Measurements from ENCODE around the gene H2AZ2. TPM values are rescaled to one million over a fixed set of nuclear protein-coding genes. Genes with fewer than 3 reads are reported as not detected.
"Not testable (repeated sequence)": the region's sequence is repeated elsewhere in the genome, so short reads cannot be mapped to it uniquely, and the experiment has no call there.

The H2AZ2 gene
- total RNA-seq, 1 donor from 2014 or later = 157 TPM

DNA sequence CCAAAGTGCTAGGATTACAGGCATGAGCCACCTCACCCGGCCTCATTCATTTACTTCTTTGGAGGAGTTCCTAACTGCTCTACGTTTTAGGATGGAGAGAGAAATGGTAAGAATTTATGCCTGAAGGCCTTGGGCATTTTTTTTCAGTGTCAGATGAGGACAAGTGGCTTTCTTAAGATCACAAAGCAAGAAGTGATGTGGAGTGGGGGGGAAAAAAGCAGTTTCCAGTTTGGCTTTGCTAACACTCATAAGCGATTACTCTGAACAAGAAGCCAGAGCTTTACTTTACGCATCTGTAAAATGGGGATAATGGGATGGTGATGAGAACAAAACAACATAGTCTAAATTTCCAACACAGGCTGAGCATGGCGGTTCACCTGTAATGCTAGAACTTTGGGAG lies 54.0 kb downstream of the H2AZ2 start:
- Mint-ChIP-seq H3K4me3 (ENCODE audit: unreplicated experiment) (no peak overlapping the region), H3K27ac (ENCODE audit: unreplicated experiment) (peak overlapping the region; percentile 1), H3K9me3 (ENCODE audit: unreplicated experiment) (no peaks in the 10 kb centered on the region), H3K27me3 (ENCODE audit: unreplicated experiment) (peaks cover 12% of the 10 kb centered on the region), H3K36me3 (ENCODE audit: low read depth, unreplicated experiment) (peaks cover 9% of the 10 kb centered on the region), H3K4me1 (ENCODE audit: unreplicated experiment) (peaks cover 15% of the 10 kb centered on the region)
- TF ChIP-seq, protein P1, sequence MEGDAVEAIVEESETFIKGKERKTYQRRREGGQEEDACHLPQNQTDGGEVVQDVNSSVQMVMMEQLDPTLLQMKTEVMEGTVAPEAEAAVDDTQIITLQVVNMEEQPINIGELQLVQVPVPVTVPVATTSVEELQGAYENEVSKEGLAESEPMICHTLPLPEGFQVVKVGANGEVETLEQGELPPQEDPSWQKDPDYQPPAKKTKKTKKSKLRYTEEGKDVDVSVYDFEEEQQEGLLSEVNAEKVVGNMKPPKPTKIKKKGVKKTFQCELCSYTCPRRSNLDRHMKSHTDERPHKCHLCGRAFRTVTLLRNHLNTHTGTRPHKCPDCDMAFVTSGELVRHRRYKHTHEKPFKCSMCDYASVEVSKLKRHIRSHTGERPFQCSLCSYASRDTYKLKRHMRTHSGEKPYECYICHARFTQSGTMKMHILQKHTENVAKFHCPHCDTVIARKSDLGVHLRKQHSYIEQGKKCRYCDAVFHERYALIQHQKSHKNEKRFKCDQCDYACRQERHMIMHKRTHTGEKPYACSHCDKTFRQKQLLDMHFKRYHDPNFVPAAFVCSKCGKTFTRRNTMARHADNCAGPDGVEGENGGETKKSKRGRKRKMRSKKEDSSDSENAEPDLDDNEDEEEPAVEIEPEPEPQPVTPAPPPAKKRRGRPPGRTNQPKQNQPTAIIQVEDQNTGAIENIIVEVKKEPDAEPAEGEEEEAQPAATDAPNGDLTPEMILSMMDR (IDR thresholded peaks at IDR 0.05; ENCODE audit: unreplicated experiment) = no peak
- no peak for DNase-seq (ENCODE audit: low spot score)

DNA sequence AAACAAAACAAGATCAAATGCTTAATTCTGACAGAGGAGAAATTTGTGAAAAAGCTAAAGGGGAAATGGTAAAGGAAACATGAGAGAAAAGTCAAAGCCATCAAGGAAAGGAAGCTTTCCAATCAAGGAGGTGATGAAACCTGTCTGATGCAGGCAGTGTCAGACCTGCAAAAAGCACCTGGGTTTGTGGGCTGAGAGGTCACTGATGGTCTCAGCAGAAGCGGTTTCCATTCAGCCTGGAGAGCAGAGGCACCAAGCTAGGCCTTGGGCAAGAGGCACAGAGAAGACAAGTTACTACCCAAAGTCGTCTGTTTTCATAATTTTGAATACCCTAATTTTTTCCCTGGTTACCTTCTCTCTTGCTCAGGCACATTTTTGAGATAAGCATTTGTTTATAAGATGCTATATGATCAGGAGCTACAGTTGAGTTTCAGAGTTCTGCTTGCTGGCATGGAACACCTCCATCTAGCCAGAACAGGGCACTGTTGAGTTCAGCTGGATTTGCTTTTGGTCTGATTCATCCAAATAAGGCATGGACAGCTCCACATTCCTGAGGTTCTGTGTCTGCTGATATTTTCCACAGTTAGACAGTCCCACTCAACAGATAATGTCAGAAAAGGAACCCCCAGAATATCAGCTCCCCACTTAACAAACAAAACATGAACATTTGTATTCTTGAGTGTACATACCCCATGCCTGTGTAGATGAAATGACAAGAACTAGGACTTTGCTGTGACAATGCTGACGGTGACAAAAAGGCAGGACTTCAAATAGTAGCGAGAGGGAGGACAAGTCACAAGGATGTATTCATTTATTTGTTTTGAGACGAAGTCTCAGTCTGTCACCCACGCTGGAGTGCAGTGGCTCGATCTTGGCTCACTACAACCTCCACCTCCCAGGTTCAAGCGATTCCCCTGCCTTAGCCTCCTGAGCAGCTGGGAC lies 56.3 kb downstream of the H2AZ2 start:
- peak overlapping the region; percentile 17 for H3K27ac Mint-ChIP-seq (ENCODE audit: unreplicated experiment)
- no peaks in the 10 kb centered on the region for H3K36me3 Mint-ChIP-seq (ENCODE audit: low read depth, unreplicated experiment)
- no peak overlapping the region for H3K4me3 Mint-ChIP-seq (ENCODE audit: unreplicated experiment)
- TF ChIP-seq, protein P1 (IDR thresholded peaks at IDR 0.05; ENCODE audit: unreplicated experiment) = no peak
- DNase-seq (ENCODE audit: low spot score) = no peak
- H3K27me3 Mint-ChIP-seq (ENCODE audit: unreplicated experiment) = peaks cover 5% of the 10 kb centered on the region
- H3K4me1 Mint-ChIP-seq (ENCODE audit: unreplicated experiment) = peaks cover 5% of the 10 kb centered on the region
- no peaks in the 10 kb centered on the region for H3K9me3 Mint-ChIP-seq (ENCODE audit: unreplicated experiment)

DNA sequence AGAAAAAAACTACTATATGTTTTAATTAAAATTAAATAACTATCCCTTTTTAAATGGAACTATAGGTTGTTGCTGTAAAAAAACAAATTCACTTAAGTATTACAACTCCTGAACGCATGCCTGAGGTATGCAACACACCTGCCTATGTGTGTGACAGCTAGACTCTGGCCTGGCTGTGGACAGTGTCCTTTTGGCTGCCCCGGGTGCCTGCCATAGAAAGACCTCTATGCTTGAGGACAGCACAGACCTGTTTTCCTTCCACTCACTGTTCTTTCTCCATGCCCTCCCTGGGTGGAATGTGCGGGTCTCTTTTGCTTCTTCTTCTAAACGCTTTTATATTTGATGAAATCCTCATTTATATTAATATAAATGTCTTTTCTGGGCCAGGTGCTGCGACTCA lies 57.9 kb downstream of the H2AZ2 start:
- Mint-ChIP-seq H3K4me3 (ENCODE audit: unreplicated experiment) (peak overlapping the region; percentile 25), H3K4me1 (ENCODE audit: unreplicated experiment) (peaks cover 5% of the 10 kb centered on the region), H3K27me3 (ENCODE audit: unreplicated experiment) (peaks cover 3% of the 10 kb centered on the region)

DNA sequence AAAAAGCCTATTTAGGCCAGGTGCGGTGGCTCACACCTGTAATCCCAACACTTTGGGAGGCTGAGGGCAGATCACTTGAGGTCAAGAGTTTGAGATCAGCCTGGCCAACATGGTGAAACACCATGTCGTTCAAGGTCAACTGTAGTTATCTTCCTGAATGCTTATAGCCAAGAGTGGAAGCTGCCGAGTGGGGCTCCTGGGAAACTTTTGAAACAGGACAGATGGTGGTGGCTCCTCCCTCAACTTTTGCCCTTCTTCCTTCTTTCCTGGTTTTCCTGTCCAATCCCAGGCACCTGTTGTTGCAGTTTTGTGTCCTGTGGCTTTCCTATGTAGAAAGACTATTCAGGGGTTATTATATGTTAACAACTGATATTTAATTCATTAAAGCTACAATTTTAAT lies 60.1 kb downstream of the H2AZ2 start:
- TF ChIP-seq, protein P1 (IDR thresholded peaks at IDR 0.05; ENCODE audit: unreplicated experiment) = no peak
- H3K4me1 Mint-ChIP-seq (ENCODE audit: unreplicated experiment) = peaks cover 5% of the 10 kb centered on the region
- H3K36me3 Mint-ChIP-seq (ENCODE audit: low read depth, unreplicated experiment) = peaks cover 5% of the 10 kb centered on the region
- no peak overlapping the region for H3K4me3 Mint-ChIP-seq (ENCODE audit: unreplicated experiment)
- peaks cover 2% of the 10 kb centered on the region for H3K27me3 Mint-ChIP-seq (ENCODE audit: unreplicated experiment)
- H3K9me3 Mint-ChIP-seq (ENCODE audit: unreplicated experiment) = peaks cover 6% of the 10 kb centered on the region
- no peak overlapping the region for H3K27ac Mint-ChIP-seq (ENCODE audit: unreplicated experiment)
- DNase-seq (ENCODE audit: low spot score) = no peak

More for the DNA sequence above, 57.9 kb downstream of the H2AZ2 start:
- no peak for DNase-seq (ENCODE audit: low spot score)
- TF ChIP-seq, protein P1 (IDR thresholded peaks at IDR 0.05; ENCODE audit: unreplicated experiment) = no peak
- Mint-ChIP-seq H3K9me3 (ENCODE audit: unreplicated experiment) (no peaks in the 10 kb centered on the region), H3K36me3 (ENCODE audit: low read depth, unreplicated experiment) (no peaks in the 10 kb centered on the region), H3K27ac (ENCODE audit: unreplicated experiment) (no peak overlapping the region)

DNA sequence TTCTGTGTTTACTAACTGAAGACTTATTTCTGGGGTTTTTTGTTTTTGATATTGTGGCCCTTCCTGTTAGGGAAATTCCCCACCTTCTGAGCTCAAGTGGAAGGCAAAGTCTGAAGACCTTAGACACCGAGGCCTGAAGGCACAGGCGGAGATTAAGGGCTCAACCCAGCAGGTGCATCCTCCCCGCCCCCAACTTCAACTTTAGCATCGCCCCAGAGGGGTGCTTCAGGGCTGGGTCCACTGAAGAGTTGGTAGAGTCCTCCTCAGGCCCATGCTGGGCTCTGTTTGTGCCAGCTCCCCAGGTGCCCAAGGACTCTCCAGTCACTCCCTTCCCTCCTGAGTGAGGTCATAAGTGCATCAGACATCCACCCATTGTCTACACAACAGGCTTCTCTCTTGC lies 60.8 kb downstream of the H2AZ2 start:
- H3K36me3 Mint-ChIP-seq (ENCODE audit: low read depth, unreplicated experiment) = peaks cover 5% of the 10 kb centered on the region
- H3K4me1 Mint-ChIP-seq (ENCODE audit: unreplicated experiment) = peaks cover 5% of the 10 kb centered on the region
- DNase-seq (ENCODE audit: low spot score) = no peak
- H3K9me3 Mint-ChIP-seq (ENCODE audit: unreplicated experiment) = peaks cover 6% of the 10 kb centered on the region
- H3K27ac Mint-ChIP-seq (ENCODE audit: unreplicated experiment) = no peak overlapping the region
- H3K27me3 Mint-ChIP-seq (ENCODE audit: unreplicated experiment) = peaks cover 2% of the 10 kb centered on the region
- TF ChIP-seq, protein P1 (IDR thresholded peaks at IDR 0.05; ENCODE audit: unreplicated experiment) = no peak
- H3K4me3 Mint-ChIP-seq (ENCODE audit: unreplicated experiment) = no peak overlapping the region

DNA sequence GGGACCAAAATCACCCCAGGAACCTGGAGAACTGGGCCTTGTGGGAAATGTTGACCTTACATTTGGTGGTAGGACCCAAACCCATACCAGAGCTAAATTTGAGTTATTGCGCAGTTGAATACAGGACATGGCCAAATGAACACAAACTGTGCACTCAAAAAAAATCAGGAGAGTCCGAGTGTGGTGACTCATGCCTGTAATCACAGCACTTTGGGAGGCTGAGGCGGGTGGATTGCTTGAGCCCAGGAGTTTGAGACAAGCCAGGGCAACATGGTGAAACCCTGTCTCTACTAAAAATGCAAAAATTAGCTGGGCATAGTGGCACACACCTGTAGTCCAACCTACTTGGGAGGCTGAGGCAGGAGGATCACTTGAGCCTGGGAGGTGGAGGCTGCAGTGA lies 62.7 kb downstream of the H2AZ2 start:
- not testable (repeated sequence) for H3K4me3 Mint-ChIP-seq (ENCODE audit: unreplicated experiment); H3K4me1 Mint-ChIP-seq (ENCODE audit: unreplicated experiment); H3K27ac Mint-ChIP-seq (ENCODE audit: unreplicated experiment); H3K9me3 Mint-ChIP-seq (ENCODE audit: unreplicated experiment); DNase-seq (ENCODE audit: low spot score); H3K36me3 Mint-ChIP-seq (ENCODE audit: low read depth, unreplicated experiment); H3K27me3 Mint-ChIP-seq (ENCODE audit: unreplicated experiment)

All from endothelial cell (in vitro differentiated cells).